Right renal cortex interstitium (tissue), 3 donors: ENCODE data around the gene NECTIN4. TPM values are rescaled to one million over a fixed set of nuclear protein-coding genes. Genes with fewer than 3 reads are reported as not detected.
"Not testable (repeated sequence)": the region's sequence is repeated elsewhere in the genome, so short reads cannot be mapped to it uniquely, and the experiment has no call there.

Source experiments
- DNase-seq, 3 donors: peaks; one replicate each; pipeline ENCODE4 v3.0.0-alpha.2; 2013; ENCODE audit warnings: low read depth in 3 of 3, low spot score in 2 of 3
- polyA plus RNA-seq, 3 donors: library from polyadenylated mRNA; unstranded; fragments of 120-200 nt; gene quantifications; one replicate each; pipeline ENCODE4 v1.2.1, GENCODE V29; 2013; ENCODE audit not compliant: insufficient read length in 3 of 3

Gene NECTIN4
- 1 to 10 TPM; 1.4 to 3.9 (median 3.5) TPM for polyA plus RNA-seq

DNA sequence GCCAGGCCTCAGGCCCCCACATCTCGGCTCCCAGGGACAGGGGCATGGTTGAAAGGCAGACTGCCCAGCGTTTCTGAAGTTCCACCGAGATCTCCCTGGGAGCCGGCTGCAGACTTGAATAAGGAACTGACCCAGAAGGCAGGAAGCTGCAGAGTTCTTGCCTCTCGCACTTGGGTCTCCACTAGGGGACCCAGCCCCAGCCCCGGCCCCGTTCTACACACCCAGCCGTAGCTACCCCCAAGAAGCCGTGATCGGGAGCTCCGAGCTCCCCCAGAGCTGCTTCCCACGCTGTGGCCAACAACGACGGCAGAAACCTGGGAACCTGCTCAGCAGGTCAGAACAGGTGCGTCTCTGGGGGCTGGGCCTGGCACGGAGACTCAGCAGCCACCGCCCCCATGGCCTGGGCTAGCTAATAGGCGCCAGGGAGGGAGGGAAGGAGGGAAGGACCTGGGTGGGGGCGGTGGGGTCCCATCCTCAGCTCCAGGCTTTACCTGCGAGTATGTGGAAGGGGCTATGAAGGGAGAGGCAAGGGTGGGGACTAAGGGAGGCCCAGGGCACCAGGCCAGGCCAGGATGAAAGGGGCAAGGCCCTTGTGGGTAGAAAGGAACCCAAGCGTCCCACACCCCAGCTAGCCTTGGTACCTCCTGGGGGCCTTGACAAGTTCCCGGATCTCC, at the start of gene NECTIN4:
NECTIN4 (minus strand) TSS at position 308 of the 674 bp plus-strand sequence; CDS start at position 46, 262 bp downstream.
- no peak for DNase-seq

- DNase-seq: no peak
Observed at GRCh38 chr1:161138431-161138830, 49.1 kb upstream of the NECTIN4 start.

- DNase-seq: no peak
Observed at GRCh38 chr1:161137881-161138280, 48.5 kb upstream of the NECTIN4 start.

GRCh38 chr1:161133220-161133740, 43.9 kb upstream of the NECTIN4 start:
- no peak for DNase-seq

DNA sequence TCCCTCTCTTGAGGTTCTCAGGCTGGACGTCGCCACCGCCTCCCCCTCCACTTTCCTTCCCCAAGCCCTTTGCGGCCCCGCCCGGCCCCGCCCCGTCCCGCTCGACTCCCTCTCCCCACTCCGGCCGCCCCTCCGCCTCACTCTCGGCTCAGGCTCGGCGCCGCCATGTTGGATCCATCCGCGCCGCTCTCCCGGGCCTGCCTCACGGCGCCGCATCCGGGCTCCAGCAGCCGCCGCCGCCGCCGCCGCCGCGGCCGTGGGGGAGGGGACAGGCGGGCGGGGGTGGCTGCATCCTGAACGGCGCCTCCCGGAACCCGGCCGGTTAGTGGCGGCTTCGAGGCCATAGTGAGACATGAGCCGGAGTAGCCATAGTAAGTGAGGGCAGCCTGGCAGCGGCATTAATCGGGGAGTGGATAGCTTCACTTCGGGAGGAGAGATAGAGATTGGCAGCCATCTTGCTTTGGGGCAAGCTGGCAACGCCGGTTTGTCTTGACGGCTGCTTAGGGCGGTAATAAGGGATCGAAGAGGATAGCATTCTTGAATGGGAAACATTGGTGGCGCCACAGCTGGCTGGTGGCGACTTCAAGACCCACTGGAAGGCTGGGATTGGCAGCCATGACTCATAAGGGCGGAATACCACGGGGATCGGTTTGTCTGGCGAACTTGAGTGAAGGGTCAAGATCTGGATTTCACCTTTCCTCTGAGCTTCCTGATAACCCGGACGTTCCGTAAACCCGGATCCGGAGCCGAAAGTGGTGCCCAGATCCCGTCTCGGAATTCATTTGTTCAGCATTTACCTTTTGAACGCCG, 43.3 kb upstream of the NECTIN4 start, which contains the start of gene DEDD:
DEDD (minus strand) TSS at position 258 of the 810 bp plus-strand sequence. CDS start 8,205 bp downstream, outside the sequence.
- DNase-seq: peak; percentile 78 to 90 (median 83)

DNA sequence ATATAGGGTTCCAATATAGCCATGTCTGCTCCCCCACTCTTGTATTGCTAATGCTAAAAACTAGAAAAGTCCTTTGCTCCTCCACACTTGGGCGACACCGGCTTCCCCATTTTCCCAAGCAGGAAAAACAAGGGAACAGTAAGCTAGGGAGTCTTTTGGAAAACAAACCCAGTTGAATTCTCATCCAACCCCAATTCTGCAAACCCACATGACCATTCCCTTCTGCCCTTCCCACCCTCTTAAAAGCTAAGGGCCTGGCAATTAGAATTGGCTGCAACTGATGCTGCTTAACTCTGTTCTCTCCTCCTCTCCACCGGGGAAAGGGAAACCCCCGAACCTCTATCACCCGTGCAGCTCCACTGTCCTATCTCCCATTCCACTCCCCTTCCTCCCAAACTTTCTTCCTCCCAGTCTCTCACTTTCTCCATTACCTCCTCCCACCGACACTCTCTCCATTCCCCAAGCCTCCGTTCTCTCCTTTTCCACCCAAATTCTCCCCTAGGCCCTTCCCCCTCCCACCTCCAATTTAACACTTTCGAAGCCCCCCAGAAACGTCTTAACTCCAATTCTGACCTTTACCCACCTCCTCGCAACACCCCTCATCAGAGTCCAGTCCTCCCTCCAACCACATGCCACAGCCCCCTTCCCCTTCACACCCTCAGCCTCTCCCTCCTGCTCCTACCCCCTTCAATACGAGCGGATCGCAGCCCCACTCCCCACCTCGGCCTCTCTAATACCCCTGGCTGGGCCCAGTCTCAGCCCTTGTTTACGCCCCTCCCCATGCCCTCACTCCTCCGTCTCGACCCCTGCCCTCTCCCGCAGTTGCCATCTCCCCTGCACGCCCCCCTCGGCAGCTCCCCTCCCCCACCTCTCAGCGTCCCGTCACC, 42.4 kb upstream of the NECTIN4 start:
- DNase-seq: no peak

DNA sequence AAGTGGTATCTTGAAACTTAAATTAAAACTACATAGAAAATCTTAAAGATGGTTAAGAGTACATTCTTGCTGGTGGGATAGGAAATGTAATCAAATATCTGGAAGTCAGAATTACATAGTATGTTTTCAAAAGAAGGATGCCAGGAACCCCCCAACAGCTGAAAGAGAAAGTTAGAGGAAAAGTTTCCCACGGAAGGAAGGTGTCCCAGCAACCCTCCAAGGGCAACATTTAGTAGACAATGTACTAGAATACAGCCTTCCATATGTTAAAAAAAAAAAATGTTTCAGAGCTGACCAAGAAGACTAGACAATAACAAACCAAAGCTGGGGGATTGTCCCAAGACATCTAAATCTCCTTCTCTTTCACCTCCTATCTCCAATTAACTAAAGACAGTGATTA, 40.9 kb upstream of the NECTIN4 start:
- no peak for DNase-seq

DNA sequence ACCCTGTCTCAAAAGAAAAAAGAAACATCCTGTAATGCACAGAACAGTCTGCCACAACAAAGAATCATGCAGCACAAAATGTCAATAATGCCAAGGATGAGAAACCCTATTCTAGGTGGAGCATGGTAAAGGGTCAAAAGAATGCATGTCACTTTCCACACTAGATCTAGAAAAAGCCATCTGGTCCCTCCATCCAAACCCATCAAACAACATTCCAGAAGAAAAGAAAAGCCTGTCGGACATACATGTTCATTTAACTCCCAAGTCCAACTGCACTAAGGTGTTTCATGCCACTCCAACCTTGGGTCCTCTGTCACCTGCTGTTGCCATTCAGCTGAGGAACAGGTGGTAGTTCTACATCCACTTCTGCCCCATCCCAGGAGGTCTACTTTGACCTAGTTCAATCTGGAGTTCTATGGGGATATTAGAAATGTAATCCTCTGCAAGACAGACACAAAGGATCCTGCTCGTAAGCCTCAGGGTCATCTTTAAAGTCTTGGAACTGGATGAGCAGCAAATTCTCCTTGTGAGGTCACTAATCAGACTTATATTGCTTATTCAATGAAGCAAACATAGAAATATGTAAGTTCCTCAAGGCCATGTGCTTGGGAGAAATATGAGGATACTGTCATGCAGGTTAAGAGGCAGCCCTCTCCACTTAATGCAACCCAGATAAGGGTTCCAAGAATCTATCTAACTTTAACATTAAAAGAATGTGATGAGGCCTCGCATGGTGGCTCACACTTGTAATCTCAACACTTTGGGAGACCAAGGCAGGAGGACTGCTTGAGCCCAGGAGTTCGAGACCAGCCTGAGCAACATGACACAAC, 39.4 kb upstream of the NECTIN4 start:
- DNase-seq: no peak

DNA sequence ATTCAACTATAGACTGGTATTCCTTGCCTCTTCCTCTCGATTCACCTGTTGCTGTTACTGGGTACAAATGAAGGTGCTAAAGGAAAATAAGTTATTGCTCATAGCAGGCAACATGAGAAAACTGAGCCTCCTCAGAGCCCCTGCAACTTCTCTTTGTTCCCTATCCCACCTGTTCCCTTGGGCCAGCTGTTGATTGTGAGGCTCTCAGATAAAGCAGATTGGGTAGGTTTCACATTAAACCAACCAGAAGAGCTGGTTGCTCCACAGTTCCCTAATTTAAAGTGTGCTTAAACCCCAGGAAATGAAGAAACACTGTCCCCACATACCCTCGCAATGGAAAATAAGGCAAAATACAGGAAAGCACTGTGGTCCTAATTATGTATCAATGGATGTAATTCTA, 38.3 kb upstream of the NECTIN4 start:
- no peak for DNase-seq

GRCh38 chr1:161122967-161123366, 33.6 kb upstream of the NECTIN4 start:
- DNase-seq: no peak

GRCh38 chr1:161121834-161122233, 32.5 kb upstream of the NECTIN4 start:
- no peak for DNase-seq

DNA sequence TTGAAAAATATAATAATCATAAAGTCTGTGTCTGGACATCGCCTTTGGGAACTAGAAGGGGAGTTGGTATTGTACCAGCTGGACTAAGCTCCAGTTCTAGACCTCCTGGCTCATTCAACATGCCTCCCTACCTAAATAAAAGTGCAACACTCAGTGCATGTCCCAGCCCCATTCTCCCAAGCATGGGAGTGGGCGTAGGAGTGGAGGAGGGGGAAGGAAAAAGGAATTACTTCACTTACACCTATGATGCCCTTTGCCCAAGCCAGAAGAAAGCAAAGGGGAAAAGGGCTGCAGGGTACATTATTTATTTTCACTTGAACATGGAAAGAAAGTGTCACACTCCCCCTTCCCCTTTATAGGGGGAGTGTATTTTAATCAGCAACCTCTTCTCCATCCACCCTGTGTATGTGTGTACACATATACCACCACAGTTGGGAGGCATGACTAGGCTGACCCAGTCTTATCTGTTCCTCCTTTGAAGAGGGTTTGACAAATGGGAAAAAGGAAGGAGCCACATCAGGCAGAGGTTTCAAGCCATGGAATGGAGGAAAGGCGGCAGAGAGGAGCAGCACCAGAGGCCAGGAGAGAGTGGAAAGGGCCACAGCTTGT, 31.8 kb upstream of the NECTIN4 start:
- DNase-seq: no peak

GRCh38 chr1:161119092-161119903, 29.9 kb upstream of the NECTIN4 start:
- DNase-seq: no peak

GRCh38 chr1:161117759-161118581, 28.6 kb upstream of the NECTIN4 start, which contains the start of the genes NIT1 and PFDN2:
NIT1 (plus strand) TSS chr1:161118105; CDS start chr1:161118177, 72 bp downstream.
PFDN2 (minus strand) TSS chr1:161118037; CDS start chr1:161118026, 11 bp downstream.
- peak; percentile 74 to 82 (median 78) for DNase-seq

GRCh38 chr1:161115961-161116360, 26.6 kb upstream of the NECTIN4 start:
- not testable (repeated sequence) for DNase-seq

DNA sequence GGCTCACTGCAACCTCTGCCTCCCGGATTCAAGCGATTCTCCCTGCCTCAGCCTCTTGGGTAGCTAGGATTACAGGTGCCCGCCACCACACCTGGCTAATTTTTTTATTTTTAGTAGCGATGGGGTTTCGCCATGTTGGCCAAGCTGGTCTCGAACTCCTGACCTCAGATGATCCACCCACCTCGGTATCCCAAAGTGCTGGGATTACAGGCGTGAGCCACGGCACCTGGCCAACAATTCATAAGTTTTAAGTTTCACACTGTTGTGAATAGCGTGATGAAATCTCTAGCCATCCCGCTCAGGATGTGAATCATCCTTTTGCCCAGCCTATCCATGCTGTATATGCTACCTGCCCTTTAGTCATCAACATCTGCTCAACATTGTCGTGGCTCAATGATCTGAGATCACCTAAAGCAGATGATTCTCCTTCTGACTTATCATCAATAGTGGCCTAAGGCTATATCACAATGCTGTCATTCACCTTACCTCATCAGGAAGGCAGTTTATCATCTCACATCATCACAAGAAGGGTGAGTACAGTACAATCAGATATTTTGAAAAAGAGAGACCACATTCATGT, 25.9 kb upstream of the NECTIN4 start:
- no peak for DNase-seq

DNA sequence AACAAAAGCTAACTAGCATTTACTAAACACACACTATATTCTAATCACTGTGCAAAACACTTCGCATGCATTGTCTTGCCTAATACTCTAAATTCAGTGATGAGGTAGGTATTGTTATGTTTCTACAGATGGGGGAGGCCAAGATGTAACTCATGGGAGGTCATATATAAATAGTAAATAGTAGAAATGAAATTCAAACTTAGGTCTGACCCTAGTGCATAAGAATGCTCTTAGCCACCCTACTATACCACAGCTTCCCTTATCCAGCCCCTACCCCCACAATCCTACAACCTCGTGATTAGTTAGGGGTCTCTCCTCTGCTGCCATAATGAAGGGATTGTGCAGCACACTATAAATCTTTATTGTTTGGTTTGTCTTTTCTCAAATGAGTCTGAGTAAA, 25.2 kb upstream of the NECTIN4 start:
- DNase-seq: no peak
